HG03432 (cell line): ENCODE measurements around the gene SLC35B4.

Experiments
- ATAC-seq: cut with Tn5 transposase; IDR thresholded peaks from one replicate; pipeline ENCODE4 v1.9.1; 2021; ENCODE audit warnings: mild to moderate bottlenecking, moderate library complexity; ENCODE audit not compliant: unreplicated experiment

SLC35B4 gene, protein sequence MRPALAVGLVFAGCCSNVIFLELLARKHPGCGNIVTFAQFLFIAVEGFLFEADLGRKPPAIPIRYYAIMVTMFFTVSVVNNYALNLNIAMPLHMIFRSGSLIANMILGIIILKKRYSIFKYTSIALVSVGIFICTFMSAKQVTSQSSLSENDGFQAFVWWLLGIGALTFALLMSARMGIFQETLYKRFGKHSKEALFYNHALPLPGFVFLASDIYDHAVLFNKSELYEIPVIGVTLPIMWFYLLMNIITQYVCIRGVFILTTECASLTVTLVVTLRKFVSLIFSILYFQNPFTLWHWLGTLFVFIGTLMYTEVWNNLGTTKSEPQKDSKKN

DNA sequence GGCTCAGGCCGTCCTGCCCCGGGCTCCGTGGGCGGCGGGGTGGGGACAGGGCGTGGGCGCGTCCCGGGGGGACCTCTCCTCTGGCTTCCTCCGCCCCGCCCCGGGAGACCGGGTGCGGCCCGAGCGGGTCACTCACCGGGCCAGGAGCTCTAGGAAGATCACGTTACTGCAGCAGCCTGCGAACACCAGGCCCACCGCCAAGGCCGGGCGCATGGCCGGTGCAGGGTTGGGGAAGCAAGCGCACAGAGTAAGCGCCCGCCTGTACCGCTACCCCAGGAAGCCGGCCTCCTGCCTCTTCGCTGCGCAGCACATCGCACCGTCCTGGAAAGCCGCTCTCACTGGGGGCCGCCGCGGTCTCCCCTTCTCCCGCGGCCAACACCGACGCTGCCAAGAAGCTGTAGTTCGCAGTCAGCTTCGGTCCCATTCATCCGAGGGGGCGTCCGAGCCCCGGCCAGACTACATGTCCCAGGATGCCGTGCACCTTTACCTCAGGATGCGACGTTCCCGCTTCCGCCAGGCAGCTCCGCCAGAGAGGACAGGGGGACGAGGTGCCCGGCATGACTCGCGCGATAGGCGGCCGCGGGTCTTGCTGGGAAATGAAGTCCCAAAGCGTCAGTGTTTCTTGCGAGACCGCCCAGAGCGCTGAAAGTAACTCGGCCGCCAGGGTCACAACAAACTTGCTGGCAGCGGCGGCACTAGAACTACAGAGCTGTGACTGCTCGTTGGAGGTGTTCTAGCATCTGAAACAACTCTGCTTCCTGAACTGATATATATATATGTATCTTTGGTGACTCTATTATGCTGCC, at the start of gene SLC35B4:
SLC35B4 (minus strand) TSS at position 392 of the 806 bp plus-strand sequence; CDS start at position 213, 179 bp downstream.
- peak; percentile 99 for ATAC-seq

DNA sequence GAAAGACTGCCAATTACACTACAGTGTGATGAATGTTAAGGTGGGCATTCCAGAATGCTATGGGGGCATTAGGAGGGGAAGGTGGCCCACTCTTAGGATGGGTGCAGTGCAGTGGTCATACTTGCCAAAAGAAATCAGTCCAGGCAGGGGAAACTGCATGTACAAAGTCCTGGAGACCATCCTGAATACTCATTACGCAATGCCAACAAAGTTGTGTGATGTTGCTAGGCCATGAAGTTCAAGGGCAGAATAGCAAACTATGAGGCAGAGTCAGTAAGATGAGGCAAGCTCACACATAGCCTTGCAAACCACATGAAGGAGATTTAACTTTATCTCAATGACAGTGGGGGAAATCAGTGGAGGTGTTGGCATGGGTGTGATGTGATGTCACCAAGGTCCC, 49.8 kb upstream of the SLC35B4 start:
- no peak for ATAC-seq

DNA sequence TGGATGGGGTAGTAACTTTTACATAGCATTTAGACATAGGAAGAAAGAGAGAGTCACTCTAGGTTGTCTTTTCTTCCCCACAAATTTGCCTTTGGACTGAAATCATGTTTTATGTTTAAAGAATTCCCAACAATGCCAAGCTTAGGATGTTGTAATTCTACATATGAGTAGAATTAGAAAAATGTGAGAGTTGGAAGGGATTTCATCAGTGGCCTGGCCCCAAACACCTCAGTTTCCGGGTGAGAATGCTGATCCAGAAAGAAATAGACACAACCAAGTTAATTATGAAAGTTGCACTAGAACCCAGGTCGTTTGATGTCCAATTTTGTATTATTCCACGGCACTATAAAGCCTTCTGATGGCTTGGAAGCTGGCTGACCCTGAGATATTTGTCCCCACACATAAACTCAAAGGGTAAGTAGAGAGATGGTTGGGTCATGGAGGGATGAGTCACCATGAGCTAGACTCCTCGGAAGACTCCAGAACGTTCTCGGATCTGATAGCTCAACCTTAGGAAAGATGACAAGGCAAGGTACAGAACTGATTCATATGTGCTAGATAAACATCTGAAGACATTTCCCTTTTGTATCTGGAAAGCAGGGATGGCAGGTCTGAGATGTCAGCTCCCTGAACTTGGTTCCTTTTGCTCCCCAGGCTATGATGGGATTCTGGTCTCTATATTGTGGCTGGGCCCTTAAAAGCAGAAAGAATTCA, 48.8 kb upstream of the SLC35B4 start:
- no peak for ATAC-seq

DNA sequence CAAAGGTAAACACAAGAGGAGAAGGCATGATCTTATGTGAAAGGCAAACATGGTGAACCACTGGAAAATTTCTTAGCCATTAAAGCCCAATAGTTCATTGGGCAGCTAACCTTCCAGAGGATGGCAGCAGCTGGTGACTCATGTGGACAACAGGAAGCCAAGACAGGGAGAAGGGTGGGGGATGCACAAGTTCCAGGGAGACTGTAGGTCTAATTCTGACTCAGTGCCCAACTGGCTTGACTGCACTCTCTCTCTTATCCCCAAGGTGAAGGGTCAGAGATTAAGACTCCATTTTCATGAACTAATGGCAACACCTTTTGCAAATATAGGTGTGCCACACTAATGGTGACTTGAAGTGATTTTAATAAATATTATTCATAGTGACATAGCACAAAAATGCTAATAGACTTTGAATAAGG, 47.9 kb upstream of the SLC35B4 start:
- no peak for ATAC-seq

DNA sequence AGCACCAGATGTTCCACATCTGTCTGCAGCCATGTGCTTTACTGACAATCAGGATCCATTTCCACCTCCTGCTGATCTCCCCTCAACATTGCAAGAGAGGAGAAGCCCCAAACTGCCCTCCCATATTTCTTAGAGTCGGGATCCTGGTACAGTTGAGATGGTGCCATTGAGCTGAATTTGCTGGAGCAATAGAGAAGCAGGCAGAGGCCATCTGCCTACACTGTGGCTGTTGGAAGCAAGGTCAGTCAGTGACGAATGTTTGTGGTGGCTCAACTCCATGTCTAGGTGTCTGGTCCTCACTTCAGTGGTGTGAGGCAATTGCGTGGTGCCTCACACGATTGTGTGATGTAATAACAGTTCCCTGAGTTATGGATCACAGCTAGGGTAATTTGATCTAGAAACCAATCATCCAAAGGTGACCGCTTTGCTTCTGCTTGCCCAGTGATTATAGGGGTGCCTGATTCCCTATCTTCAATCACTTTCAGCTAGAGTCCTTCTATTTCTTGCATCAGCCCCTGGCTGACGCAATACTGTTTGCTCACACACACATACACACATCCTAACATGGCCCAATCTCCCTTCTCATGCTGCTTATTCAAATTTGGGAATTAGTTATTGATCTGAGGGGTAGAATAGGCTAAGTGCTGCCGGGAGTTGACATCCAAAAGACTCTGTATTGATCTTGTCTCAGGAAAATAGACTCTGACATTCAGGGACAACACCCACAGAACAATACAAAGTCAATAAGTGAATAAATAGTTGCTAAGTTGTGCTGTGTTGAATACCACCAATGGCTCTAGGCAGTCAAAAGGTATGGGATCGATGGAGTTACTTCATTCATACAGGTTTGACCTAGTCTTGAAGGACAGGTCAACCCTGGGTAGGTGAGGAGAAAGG, 46.1 kb upstream of the SLC35B4 start:
- ATAC-seq, result no peak

DNA sequence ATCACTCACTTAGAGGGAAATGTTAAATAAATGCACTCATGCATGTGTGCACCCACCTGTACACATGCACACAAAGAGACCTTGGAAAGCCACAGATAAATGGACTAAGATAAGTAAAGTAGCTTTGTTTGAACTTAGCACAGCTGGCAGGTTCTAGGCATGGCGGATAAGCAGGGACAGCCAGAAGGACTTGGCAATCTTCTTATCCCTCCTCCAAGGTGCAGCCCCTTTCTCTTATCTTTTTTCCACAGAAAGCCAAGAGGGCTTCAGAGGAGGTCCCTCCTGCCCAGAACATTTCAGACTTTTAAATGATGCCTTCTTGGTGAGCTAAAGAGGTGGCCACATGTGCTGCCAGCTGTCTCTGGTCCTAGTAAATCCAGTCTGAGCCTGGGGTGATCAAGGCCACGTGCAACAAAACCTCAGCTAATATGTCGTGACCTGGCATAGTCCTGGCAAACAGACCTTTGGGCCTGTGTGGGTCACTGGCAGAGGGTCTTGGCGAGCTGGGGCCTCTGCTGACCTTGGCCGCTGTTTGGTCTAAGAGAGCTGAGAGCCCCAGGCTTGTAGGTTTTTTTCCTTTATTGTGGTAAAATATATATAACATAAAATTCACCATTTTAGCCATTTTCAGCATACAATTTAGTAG, 43.2 kb upstream of the SLC35B4 start:
- no peak for ATAC-seq

DNA sequence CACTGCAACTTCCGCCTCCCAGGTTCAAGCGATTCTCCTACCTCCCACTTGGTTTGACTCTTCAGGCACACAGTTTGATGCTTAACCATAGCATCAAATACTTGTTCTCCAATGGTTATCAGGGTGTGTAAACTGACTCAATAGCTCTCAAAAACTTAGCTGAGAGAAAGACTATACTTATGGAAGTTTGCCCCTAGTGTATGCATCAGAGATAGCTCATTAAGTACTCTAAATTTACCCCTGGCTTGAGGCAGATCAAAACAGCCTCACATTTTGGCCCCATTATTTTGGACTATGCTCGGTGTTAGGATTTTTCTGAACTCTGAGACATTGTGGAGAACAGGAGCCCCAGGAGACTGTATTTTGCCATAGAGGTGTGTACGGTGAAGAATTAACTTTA, 40.8 kb upstream of the SLC35B4 start:
- no peak for ATAC-seq

DNA sequence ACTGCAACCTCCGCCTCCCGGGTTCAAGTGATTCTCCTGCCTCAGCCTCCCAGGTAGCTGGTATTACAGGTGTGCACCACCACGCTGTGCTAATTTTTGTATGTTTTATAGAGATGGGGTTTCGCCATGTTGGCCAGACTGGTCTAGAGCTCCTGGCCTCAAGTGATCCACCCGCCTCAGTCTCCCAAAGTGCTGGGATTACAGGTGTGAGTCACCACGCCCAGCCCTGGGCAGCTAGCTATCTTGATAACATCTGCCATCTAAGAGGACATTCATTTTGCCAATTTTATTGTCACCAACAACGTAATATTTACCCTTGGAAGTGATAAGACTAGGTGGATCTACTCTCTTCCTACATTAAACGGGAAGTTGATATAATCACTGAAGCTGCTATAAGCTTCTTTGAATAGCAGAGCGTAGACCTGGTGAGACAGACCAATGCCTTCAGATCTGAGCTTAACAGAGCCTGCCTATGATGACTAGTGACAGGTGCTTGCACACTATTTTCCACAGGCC, 39.7 kb upstream of the SLC35B4 start:
- no peak for ATAC-seq

DNA sequence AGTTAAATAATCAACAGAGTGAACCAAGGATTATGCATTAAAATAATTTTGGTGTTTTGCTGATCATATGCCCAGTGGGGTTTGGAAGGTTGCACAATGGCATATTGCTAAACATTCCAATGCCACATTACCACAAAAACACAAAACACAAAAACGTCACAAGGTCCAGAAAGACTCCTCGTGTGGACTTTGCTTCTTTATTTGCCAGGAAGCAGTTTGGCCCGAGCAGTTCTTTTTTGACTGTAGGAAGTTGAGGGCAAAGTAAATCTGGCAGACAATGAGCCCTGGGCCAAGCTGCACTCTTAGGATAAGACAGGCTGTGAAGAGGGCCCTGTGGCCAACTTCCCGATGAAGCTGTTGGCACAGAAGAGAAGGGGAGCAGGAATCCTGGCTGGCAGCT, 39.2 kb upstream of the SLC35B4 start:
- no peak for ATAC-seq

DNA sequence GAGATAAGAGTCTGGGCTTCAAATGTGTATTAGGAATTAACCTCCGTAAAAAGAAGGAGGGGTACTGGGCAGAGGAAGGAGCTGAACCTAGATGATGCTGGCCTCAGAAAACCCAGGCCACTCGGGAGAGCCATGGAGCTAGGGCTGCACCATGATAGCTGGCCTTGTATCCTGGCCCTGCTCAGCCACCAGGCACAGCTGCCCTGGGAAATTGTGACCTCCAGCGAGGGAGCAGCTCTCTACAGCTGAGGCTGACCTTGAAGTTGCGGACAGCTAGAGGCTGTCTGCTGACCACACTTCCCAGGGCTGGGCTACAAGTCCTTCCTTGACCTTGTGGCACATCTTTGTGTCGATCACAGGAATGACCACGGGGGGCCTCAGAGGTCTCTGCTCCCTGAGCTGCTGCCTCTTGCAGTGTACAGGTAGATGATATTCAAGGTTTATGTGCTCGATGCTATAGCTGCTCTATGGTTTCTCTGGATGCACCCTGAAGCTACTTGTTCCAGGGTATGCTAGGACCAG, 38.3 kb upstream of the SLC35B4 start:
- no peak for ATAC-seq

DNA sequence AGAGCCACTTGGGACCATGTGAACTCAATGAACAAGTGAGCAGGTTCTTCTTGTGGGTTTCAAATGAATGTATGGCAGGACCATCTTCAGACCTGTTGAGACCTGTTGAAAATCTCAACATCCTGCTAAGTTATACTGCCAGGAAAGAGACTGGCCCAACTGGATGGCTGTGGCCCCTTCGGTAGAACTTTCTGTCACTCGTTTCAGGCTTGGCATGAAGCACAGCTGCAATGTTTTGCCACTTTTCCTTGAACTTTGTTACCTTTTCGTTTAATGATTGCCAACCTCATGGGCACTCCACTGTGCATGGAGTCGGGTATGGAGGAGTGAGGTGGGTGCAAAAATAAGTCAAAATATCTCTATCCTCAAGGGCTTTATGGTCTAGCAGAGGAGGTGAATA, 36.7 kb upstream of the SLC35B4 start:
- no peak for ATAC-seq

DNA sequence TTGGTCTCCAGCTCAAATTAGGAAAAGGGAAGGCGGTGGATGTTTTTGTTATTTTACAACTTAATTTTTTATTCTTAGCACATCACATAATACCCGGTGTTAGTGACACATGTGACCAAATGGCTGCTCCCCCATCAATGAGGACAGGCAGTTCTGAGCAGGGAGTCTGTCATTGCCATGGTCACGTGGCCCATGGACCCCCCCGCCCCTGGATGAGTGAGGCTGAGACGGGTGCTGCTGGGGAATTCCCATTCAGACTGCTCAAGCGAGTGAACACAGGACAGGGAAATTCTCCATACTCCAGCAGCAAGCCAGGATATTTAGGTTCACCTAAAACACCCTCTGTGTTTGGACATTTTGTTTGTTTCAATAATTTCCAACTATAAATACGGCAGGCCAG, 34.7 kb upstream of the SLC35B4 start:
- ATAC-seq, result no peak

DNA sequence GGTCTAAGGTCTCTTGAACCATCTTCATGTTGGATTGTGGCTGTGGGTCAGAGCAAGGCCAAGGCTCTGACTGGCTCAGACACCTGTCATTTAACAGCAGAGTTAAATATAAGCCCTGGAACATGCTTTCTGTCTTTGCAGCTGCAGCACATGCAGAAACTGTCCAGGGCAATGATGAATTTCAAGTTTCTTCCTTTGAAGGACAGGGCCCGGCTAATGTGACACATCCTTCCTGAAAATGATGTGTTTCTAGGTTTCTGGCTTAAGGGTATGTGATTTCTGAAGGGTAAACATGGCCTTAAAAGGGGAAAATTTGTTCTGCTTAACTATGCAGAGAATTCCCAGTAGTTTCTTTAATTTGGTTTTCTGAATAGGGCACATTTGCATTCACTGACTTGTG, 34.0 kb upstream of the SLC35B4 start:
- ATAC-seq, result no peak

DNA sequence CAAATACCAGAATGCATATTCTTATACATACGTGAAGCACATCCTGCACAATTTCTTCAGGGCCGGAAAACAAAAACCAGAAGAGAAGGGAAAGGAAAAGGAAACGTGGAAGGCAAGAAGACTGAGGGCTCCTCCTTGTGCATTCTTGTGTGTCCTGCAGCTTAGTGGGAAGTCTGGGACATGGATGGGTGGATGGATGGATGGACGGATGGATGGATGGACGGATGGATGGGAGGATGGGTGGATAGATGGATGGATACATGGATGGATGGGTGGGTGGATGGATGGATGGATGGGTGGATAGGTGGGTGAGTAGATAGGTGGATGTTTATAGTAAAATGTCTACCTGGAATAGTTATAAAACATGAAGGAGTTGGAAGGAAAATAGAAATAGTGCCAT, 30.8 kb upstream of the SLC35B4 start:
- no peak for ATAC-seq

DNA sequence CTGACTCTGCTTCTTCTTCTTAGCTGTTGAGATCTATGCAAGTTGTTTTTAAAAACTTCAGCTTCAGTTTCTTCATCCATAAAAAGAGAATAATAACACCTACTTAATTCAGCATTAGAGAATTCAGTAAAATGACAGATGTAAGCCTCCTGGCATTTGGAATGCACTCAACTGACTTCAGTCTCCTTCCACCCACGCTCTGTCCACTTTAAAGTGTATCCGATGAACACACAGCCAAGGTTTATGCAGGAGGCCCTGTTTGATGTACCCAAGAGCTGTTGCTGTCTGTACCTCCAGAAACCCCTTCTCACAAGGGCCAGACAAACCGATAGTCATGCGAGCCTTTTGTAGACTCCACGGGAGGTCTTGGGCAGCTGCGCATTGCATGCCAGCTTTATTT, 27.1 kb upstream of the SLC35B4 start:
- ATAC-seq, result no peak

DNA sequence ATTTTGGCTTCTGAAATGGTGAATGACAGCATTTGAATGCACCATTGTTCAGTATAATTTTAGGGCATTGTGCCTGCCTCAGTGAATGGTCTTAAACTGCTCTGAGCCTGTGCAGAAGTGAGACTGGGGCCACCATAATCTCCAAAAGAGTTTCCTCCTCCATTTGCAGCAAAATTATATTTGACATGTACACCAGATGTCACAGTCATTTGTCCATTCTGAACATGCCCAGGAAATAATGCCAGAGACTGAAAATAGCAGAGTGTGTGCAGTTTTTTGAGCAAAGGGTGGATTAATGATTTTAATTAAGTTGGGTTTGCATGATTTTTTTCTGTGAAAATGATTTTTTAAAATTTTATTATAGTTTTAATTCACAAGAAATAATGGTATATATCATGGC, 26.4 kb upstream of the SLC35B4 start:
- no peak for ATAC-seq

DNA sequence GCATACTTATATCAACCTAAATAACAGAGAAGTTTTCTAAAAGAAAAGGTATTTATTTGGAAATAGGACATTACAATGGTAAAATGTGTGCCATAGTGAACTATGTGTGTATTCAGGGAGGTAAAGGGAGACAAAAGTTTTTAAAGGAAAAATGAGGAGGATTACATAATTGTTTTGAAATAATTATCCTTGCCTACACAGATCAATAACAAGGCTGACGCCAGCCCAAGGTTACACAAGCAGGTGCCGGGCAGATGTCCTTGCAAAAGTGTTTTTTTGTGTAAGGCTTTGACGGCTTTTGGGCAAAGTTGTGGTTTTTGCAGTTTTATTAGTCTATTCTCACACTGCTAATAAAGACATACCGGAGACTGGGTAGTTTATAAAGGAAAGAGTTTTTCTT, 22.7 kb upstream of the SLC35B4 start:
- no peak for ATAC-seq

DNA sequence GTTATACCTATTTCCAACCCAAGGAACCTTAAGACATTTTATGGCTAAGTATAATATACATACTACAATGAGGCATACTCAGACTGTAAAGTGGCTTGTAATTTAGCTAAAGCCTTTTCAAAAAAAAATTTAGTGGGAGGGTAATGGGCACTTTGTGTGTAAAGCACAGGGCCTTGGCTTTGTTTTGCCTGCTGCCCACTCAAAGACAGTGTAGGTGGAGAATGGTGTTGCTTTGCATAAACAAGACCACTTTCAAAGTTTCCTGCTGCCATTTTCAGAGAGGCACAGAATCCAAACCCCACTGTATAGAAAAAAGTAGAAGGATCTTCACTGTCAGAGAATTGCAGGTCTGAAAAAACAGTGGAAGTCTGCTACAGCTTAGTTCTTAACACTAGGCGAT, 21.2 kb upstream of the SLC35B4 start:
- ATAC-seq, result no peak

DNA sequence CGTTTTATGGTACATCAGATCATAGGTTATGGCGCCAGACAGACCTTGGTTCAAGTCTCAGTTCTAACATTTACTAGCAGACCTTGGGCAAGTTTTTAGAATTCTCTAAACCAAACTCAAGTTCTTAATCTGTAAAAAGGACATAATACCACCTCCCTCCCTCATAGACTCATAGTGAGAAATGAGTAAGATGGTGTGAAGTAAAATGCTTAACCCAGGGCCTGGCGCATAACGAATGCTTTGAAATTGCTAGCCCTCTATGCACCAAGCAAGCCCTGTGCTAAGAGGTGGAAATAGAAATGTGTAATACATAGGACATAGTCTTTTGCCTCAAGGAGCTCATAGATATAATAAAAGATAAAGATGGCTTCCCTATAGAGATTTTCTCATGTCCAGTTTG, 17.7 kb upstream of the SLC35B4 start:
- no peak for ATAC-seq

DNA sequence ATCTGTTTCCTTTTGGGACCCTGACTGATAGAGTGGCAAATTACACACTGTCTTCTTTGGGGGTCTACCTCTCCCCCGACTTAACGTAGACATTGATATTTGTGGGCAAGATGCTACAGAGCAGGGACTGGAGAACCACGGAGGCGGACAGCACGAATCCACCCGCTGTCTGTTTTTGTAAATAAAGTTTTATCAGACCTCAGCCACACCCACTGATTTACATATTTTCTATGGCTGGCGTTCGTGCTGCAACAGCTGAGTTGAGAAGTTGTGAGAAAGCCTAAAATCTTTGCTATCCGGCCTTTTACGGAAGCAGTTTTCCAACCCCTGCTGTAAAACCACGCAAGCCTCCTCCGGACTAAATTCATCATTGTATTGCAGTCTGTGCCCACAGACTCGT, 17.2 kb upstream of the SLC35B4 start:
- ATAC-seq, result no peak
